HCT116 (cell line): Measurements from ENCODE around the gene DAAM1. TPM values are rescaled to one million over a fixed set of nuclear protein-coding genes. Genes with fewer than 3 reads are reported as not detected.

Source experiments
- ATAC-seq: fragments of 200-7000 bp; cut with Tn5 transposase; 2 replicates; pipeline ENCODE4 v1.9.1; 2020; ENCODE audit warnings: mild to moderate bottlenecking, moderate library complexity
- BruUV-seq: library from RNA; stranded (reverse); fragments of 400-500 nt; replicated peaks from 2 replicates; lab custom pipeline; 2021; lab: Mats Ljungman, UMichigan
- CTCF ChIA-PET: fragments of 300-600 bp; sonication (Branson Sonifier 250); formaldehyde crosslinking; loops from one replicate; lab custom pipeline; 2021; ENCODE audit warnings: antibody characterized with exemption; lab: Charles Lee
- POLR2A ChIA-PET: fragments of 300-600, 350-600 bp; sonication (Branson Sonifier 250); formaldehyde crosslinking; loops from one replicate; lab custom pipeline; 2021; ENCODE audit warnings: antibody characterized with exemption; lab: Charles Lee
- RAD21 ChIA-PET, 2 experiments: fragments of 300-600 bp; sonication (Branson Sonifier 250); formaldehyde crosslinking; loops; one replicate each; lab custom pipeline; 2023; ENCODE audit warnings: low total read pairs in 2 of 2; ENCODE audit not compliant: uncharacterized antibody in 2 of 2, unreplicated experiment in 2 of 2, low non-redundant PET in 1 of 2; lab: Charles Lee
- DNase-seq: peaks from one replicate; pipeline ENCODE4 v3.0.0-alpha.2; 2010; ENCODE audit warnings: low read depth, low spot score
- H2AFZ ChIP-seq: fragments of 200-600 bp; shearing (Covaris generic), sonication (generic); 2 replicates; pipeline ENCODE4 v1.6.1; 2017; ENCODE audit warnings: low read depth, mixed run types, mixed read lengths, antibody characterized with exemption, low read length; ENCODE audit not compliant: poor library complexity, severe bottlenecking
- H3K27ac ChIP-seq: 2 replicates; pipeline ENCODE4 v1.5.1; 2012; ENCODE audit warnings: low read depth, low read length
- H3K27me3 ChIP-seq: fragments of 200-600 bp; sonication (generic); 2 replicates; pipeline ENCODE4 v1.6.1; 2016; ENCODE audit warnings: mixed run types, low read length, mixed read lengths; ENCODE audit not compliant: insufficient read depth
- H3K36me3 ChIP-seq, 2 experiments: fragments of 200-500 bp in 1 of 2; fragments of 200-600 bp in 1 of 2; sonication (Bioruptor generic) in 1 of 2; sonication (generic) in 1 of 2; 2 replicates each; pipeline versions ENCODE4 v1.5.1 to v1.6.1; 2014 to 2016; ENCODE audit warnings: low read length in 2 of 2, inconsistent platforms in 1 of 2, mixed read lengths in 1 of 2, mixed run types in 1 of 2; ENCODE audit not compliant: insufficient read depth in 2 of 2, control insufficient read depth in 1 of 2
- H3K4me1 ChIP-seq, 2 experiments: fragments of 200-600 bp in 1 of 2; sonication (generic) in 1 of 2; 2 replicates each; pipeline versions ENCODE4 v1.5.1 to v1.6.1; 2012 to 2017; ENCODE audit warnings: low read length in 2 of 2, inconsistent platforms in 1 of 2, mild to moderate bottlenecking in 1 of 2, mixed read lengths in 1 of 2, mixed run types in 1 of 2, moderate library complexity in 1 of 2; ENCODE audit not compliant: insufficient read depth in 2 of 2, control insufficient read depth in 1 of 2
- H3K4me2 ChIP-seq: fragments of 200-600 bp; sonication (generic); 2 replicates; pipeline ENCODE4 v1.6.1; 2017; ENCODE audit warnings: mixed run types, low read length, mixed read lengths
- H3K4me3 ChIP-seq, 2 experiments: fragments of 200-600 bp in 1 of 2; sonication (generic) in 1 of 2; replicated peaks in 1 of 2; 2 replicates each; pipeline ENCODE4 v1.5.1; 2011 to 2016; ENCODE audit warnings: low read length in 2 of 2, control low read depth in 1 of 2, low read depth in 1 of 2, mild to moderate bottlenecking in 1 of 2, mixed read lengths in 1 of 2, mixed run types in 1 of 2
- H3K79me2 ChIP-seq: fragments of 200-600 bp; sonication (generic); 2 replicates; pipeline ENCODE4 v1.6.1; 2017; ENCODE audit warnings: mild to moderate bottlenecking, mixed run types, low read length, moderate library complexity, mixed read lengths; ENCODE audit not compliant: insufficient read depth
- H3K9ac ChIP-seq: fragments of 200-600 bp; sonication (generic); 2 replicates; pipeline ENCODE4 v1.6.1; 2016; ENCODE audit warnings: low read length, mixed read lengths
- H3K9me2 ChIP-seq: fragments of 200-600 bp; sonication (generic), shearing (Covaris generic); 2 replicates; pipeline ENCODE4 v1.6.1; 2017; ENCODE audit warnings: mixed run types, mild to moderate bottlenecking, moderate library complexity; ENCODE audit not compliant: insufficient read depth
- H3K9me3 ChIP-seq, 2 experiments: fragments of 200-500 bp in 1 of 2; fragments of 200-600 bp in 1 of 2; sonication (Bioruptor generic) in 1 of 2; sonication (generic) in 1 of 2; 2 replicates each; pipeline ENCODE4 v1.6.1; 2014 to 2017; ENCODE audit warnings: low read length in 2 of 2, mixed read lengths in 2 of 2, inconsistent platforms in 1 of 2, low read depth in 1 of 2, mild to moderate bottlenecking in 1 of 2, mixed run types in 1 of 2, moderate library complexity in 1 of 2; ENCODE audit not compliant: control insufficient read depth in 1 of 2, insufficient read depth in 1 of 2
- H4K20me1 ChIP-seq: fragments of 200-600 bp; sonication (generic), shearing (Covaris generic); 2 replicates; pipeline ENCODE4 v1.6.1; 2017; ENCODE audit warnings: mixed run types, mild to moderate bottlenecking, moderate library complexity; ENCODE audit not compliant: insufficient read depth
- FOSL1 ChIP-seq: IDR thresholded peaks from 2 replicates; pipeline ENCODE4 v1.6.1; 2012; ENCODE audit warnings: low read depth
- POLR2A ChIP-seq: IDR thresholded peaks from 2 replicates; pipeline ENCODE4 v1.7.0; 2011; ENCODE audit warnings: borderline replicate concordance; ENCODE audit not compliant: insufficient read depth, insufficient read length; ENCODE audit errors: extremely low read depth
- RAD21 ChIP-seq: IDR thresholded peaks from 2 replicates; pipeline ENCODE4 v1.6.1; 2012; ENCODE audit warnings: low read depth, mild to moderate bottlenecking
- SIN3A ChIP-seq: IDR thresholded peaks from 2 replicates; pipeline ENCODE4 v1.6.1; 2012; ENCODE audit warnings: low read depth
- SP1 ChIP-seq: IDR thresholded peaks from 2 replicates; pipeline ENCODE4 v1.6.1; 2012; ENCODE audit warnings: low read depth
- ZNF274 ChIP-seq: fragments of 200-500 bp; sonication (Bioruptor generic); IDR thresholded peaks from 2 replicates; pipeline ENCODE4 v1.6.1; 2014; ENCODE audit warnings: mild to moderate bottlenecking, low read depth, low read length, inconsistent platforms
- intact Hi-C: fragments of 100-400 bp; cut with micrococcal nuclease; formaldehyde crosslinking; loops from 2 replicates; pipeline ENCODE4 v1.10.0; 2022
- total RNA-seq: library from RNA; stranded (reverse); gene quantifications from one replicate; pipeline ENCODE4 v1.2.1, GENCODE V29; 2021; ENCODE audit not compliant: unreplicated experiment
- TF ChIP-seq, protein P1 (sequence below): IDR thresholded peaks from 2 replicates; pipeline ENCODE4 v1.6.1; 2012
- TF ChIP-seq, protein P2 (sequence below): IDR thresholded peaks from 2 replicates; pipeline ENCODE4 v1.6.1; 2012

DAAM1 gene
- total RNA-seq, 1 experiment from 2014 or later: 10.7 TPM

DNA sequence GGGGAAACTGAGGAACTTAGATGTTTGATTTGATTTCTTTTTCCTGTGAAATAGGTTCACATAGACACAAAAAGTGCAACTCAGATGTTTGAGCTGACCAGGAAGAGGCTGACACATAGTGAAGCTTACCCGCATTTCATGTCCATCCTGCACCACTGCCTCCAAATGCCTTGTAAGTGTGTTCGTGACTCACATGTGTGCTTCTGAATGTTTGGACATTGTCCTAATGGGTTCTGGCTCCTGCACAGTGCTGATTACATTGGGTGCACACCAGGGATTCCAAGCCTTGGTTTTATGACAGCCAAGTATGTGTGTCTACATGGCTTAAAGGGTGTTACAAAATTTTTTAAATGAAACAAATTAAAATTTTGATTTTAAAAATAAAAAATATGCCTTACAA, 137.4 kb downstream of the DAAM1 start:
- BruUV-seq: no TSS peak
- Histone ChIP-seq H3K9me2 (no peaks in the 10 kb centered on the region), H3K79me2 (no peaks in the 10 kb centered on the region), H3K27ac (no peak overlapping the region), H3K36me3 (no peaks in the 10 kb centered on the region), H3K9ac (no peak overlapping the region), H3K4me3 (no peak overlapping the region), H2AFZ (no peak overlapping the region), H3K27me3 (no peaks in the 10 kb centered on the region), H3K4me1 (no peaks in the 10 kb centered on the region; a peak in 1 of 4 replicates), H3K9me3 (no peaks in the 10 kb centered on the region), H3K4me2 (no peak overlapping the region), H4K20me1 (no peaks in the 10 kb centered on the region)
- RAD21 ChIA-PET: no interaction called here
- DNase-seq: no peak
- intact Hi-C loops: no loop called here
- CTCF ChIA-PET: no interaction called here
- POLR2A ChIA-PET: no interaction called here
- no peak for ATAC-seq
- no peak for TF ChIP-seq SP1
- TF ChIP-seq RAD21: no peak
- TF ChIP-seq, protein P1, sequence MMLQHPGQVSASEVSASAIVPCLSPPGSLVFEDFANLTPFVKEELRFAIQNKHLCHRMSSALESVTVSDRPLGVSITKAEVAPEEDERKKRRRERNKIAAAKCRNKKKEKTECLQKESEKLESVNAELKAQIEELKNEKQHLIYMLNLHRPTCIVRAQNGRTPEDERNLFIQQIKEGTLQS: no peak
- no peak for TF ChIP-seq SIN3A
- TF ChIP-seq, protein P2, sequence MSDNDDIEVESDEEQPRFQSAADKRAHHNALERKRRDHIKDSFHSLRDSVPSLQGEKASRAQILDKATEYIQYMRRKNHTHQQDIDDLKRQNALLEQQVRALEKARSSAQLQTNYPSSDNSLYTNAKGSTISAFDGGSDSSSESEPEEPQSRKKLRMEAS: no peak

DNA sequence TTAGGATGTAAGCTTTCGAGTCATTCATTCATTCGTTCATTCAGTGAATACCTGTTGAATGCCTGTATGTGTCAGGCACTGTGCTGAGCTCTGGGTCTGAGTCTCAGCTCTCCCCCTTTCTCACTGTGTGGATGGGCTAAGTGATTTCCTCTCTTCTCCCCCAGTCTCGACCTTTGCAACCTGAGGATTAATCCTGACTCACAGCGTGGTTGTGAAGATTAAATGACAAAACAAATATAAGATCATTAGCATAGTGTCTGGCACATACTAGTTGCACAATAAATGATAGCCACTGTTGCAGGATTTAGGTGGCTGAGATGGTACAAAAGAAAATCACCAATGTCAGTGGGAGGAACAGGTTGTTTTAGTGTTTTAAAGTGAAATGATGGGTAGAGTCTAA, 140.0 kb downstream of the DAAM1 start:
- POLR2A ChIA-PET: no interaction called here
- no peak overlapping the region for H3K4me2 ChIP-seq
- no peak for TF ChIP-seq FOSL1
- no peak for TF ChIP-seq POLR2A
- TF ChIP-seq ZNF274: no peak
- TF ChIP-seq, all 23 proteins: peak for 0
- ATAC-seq (no peak), DNase-seq (no peak)
- Histone ChIP-seq H3K36me3 (no peaks in the 10 kb centered on the region), H3K9me2 (no peaks in the 10 kb centered on the region), H4K20me1 (no peaks in the 10 kb centered on the region), H3K4me3 (no peak overlapping the region), H3K27me3 (no peaks in the 10 kb centered on the region), H3K27ac (no peak overlapping the region), H3K9me3 (no peaks in the 10 kb centered on the region), H3K79me2 (no peaks in the 10 kb centered on the region), H2AFZ (no peak overlapping the region), H3K4me1 (no peaks in the 10 kb centered on the region; a peak in 1 of 4 replicates), H3K9ac (no peak overlapping the region)
- intact Hi-C loops: no loop called here
- CTCF ChIA-PET: no interaction called here
- RAD21 ChIA-PET: no interaction called here
- BruUV-seq: no TSS peak
